GM21737 (cell line): ENCODE results near the gene SYNC.

ENCODE experiments used
- ATAC-seq: cut with Tn5 transposase; IDR thresholded peaks from one replicate; pipeline ENCODE4 v1.9.1; 2021; ENCODE audit warnings: mild to moderate bottlenecking, moderate library complexity; ENCODE audit not compliant: unreplicated experiment

The SYNC gene

GRCh38 chr1:32702599-32703478, at the start of gene SYNC:
SYNC (minus strand) TSS chr1:32702770; CDS start chr1:32702660, 110 bp downstream.
- ATAC-seq = no peak

- no peak for ATAC-seq
These were observed 47.2 kb upstream of the SYNC start for GRCh38 chr1:32749771-32750170.

GRCh38 chr1:32749332-32749731, 46.8 kb upstream of the SYNC start:
- ATAC-seq = no peak

- ATAC-seq = no peak
These were observed 46.4 kb upstream of the SYNC start for GRCh38 chr1:32748926-32749325.

- no peak for ATAC-seq
These were observed 45.8 kb upstream of the SYNC start for GRCh38 chr1:32748348-32748747.

- no peak for ATAC-seq
These were observed 43.6 kb upstream of the SYNC start for GRCh38 chr1:32746130-32746529.

GRCh38 chr1:32744071-32744425, 41.5 kb upstream of the SYNC start:
- no peak for ATAC-seq

GRCh38 chr1:32743380-32744070, 41.0 kb upstream of the SYNC start:
- no peak for ATAC-seq

- no peak for ATAC-seq
These were observed 40.4 kb upstream of the SYNC start for GRCh38 chr1:32742956-32743355.

- no peak for ATAC-seq
These were observed 39.8 kb upstream of the SYNC start for GRCh38 chr1:32742199-32742947.

GRCh38 chr1:32741413-32742198, 39.0 kb upstream of the SYNC start:
- no peak for ATAC-seq

GRCh38 chr1:32741059-32741412, 38.5 kb upstream of the SYNC start:
- ATAC-seq = no peak

- ATAC-seq = no peak
These were observed 34.5 kb upstream of the SYNC start for GRCh38 chr1:32736812-32737791.

- no peak for ATAC-seq
These were observed 31.2 kb upstream of the SYNC start for GRCh38 chr1:32733582-32734321.

GRCh38 chr1:32729254-32730046, 26.9 kb upstream of the SYNC start:
- ATAC-seq = no peak

GRCh38 chr1:32728413-32729077, 26.0 kb upstream of the SYNC start:
- ATAC-seq = no peak

- ATAC-seq = no peak
These were observed 25.3 kb upstream of the SYNC start for GRCh38 chr1:32727876-32728275.

GRCh38 chr1:32725615-32725982, 23.0 kb upstream of the SYNC start:
- ATAC-seq = no peak
